ENCODE data around the gene ZBTB37.
"Not testable (repeated sequence)": the region's sequence is repeated elsewhere in the genome, so short reads cannot be mapped to it uniquely, and the experiment has no call there.

ZBTB37 gene

DNA sequence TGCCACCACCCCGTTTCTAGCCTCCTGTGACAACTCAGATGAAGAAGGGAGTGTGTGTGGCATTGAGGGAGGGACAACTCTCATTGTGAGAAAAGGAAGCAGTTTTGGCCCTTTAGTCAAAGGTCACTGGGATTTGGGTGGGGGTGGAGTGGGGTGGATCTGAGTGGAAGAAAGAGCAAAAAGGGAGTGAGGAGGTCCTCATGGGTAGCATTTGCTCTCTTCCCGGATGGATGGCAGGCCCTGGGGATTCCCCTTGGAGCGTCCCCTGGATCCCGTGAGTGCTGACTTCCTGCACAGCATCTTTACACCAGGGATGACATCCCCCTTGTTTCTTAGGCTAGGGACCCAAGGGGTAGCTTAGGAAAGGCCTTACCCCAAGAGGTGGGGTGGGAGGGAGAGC lies 48.5 kb downstream of the ZBTB37 start:
- TF ChIP-seq, protein P1, sequence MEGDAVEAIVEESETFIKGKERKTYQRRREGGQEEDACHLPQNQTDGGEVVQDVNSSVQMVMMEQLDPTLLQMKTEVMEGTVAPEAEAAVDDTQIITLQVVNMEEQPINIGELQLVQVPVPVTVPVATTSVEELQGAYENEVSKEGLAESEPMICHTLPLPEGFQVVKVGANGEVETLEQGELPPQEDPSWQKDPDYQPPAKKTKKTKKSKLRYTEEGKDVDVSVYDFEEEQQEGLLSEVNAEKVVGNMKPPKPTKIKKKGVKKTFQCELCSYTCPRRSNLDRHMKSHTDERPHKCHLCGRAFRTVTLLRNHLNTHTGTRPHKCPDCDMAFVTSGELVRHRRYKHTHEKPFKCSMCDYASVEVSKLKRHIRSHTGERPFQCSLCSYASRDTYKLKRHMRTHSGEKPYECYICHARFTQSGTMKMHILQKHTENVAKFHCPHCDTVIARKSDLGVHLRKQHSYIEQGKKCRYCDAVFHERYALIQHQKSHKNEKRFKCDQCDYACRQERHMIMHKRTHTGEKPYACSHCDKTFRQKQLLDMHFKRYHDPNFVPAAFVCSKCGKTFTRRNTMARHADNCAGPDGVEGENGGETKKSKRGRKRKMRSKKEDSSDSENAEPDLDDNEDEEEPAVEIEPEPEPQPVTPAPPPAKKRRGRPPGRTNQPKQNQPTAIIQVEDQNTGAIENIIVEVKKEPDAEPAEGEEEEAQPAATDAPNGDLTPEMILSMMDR (IDR thresholded peaks at IDR 0.05), result no peak
- Histone ChIP-seq H3K36me3 (no peaks in the 10 kb centered on the region), H3K4me1 (ENCODE audit: control insufficient read depth in 1 of 2, insufficient read depth in 1 of 2, low read depth in 1 of 2, low read length in 1 of 2) (no peaks in the 10 kb centered on the region), H3K4me3 (ENCODE audit: low read depth in 1 of 2, low read length in 1 of 2) (no peak overlapping the region), H3K27me3 (no peaks in the 10 kb centered on the region), H3K9me3 (no peaks in the 10 kb centered on the region), H3K27ac (no peak overlapping the region)

DNA sequence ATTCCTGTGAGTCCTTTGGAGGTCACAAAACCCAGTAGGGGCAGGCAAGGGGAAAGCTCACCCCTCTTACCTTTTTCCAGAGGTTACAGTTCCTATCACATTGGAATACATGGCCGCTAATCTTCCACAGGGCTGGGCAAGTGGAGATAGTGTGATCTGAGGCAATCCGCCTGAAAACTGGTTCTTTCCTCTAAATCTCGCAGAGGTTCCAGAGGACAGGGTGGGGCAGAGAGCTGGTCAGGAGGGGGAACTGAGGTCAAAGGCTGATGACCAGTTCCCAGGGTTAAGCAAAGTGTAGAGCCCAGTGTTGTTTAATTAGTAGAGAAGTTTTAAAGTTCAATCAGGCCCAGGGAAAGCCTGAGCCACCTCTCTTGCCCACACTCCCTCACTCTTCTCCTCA lies 49.0 kb downstream of the ZBTB37 start, which contains the start of gene SERPINC1:
Gene SERPINC1 (minus strand): TSS at position 179 of the 400 bp plus-strand sequence. CDS start 68 bp downstream, at position 111.
- H3K4me3 ChIP-seq (ENCODE audit: low read depth in 1 of 2, low read length in 1 of 2), result no peak within 1 kb of the TSS
- H3K4me1 ChIP-seq (ENCODE audit: control insufficient read depth in 1 of 2, insufficient read depth in 1 of 2, low read depth in 1 of 2, low read length in 1 of 2), result no peaks in the 10 kb centered on the region
- H3K36me3 ChIP-seq, result no peaks in the 10 kb centered on the region
- H3K27me3 ChIP-seq, result no peaks in the 10 kb centered on the region
- TF ChIP-seq, protein P1 (IDR thresholded peaks at IDR 0.05), result no peak
- no peak within 1 kb of the TSS for H3K27ac ChIP-seq
- H3K9me3 ChIP-seq, result no peaks in the 10 kb centered on the region

DNA sequence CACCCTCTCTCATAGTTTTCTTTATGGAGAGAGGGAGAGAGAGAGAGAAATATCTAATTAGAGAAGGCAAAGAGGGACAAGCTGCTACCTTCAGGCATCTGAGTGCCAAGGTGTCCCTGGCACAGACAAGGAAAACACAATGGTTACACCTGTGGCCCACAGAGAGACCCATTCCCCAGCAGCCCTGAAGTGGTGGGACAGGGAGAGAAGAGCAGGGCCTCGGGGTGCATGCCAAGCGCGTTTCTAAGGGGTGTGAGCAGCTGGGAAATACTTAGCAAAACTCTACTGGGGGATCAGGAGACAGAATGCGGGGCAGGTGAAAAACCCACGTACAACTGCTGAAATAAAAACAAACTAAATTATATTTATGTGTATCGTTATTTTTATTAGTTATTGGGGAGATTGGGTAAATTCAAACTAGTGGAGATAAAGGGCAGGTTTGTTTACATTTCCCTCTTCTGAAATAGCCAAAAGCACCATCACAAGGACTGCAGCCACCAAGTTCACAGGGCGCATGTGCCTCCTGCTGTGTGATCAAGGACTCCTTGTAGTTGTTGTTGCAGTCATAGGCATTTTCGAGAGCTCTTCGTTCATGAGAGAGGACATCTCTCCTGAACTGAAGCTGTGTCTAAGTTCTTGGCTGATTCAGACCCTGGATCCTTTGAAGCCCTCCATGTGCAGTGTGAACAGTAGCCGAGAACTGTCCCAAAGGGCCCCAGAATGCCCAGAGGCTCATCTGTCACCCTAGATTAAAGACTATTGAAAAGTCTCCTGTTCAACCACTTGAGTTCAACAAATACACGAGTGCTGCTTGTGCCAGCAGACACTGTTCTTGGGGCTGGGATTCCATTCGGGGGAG lies 49.7 kb downstream of the ZBTB37 start:
- Histone ChIP-seq H3K36me3 (no peaks in the 10 kb centered on the region), H3K9me3 (no peaks in the 10 kb centered on the region), H3K27ac (no peak overlapping the region), H3K27me3 (no peaks in the 10 kb centered on the region), H3K4me1 (ENCODE audit: control insufficient read depth in 1 of 2, insufficient read depth in 1 of 2, low read depth in 1 of 2, low read length in 1 of 2) (no peaks in the 10 kb centered on the region), H3K4me3 (ENCODE audit: low read depth in 1 of 2, low read length in 1 of 2) (no peak overlapping the region)
- TF ChIP-seq, protein P1 (IDR thresholded peaks at IDR 0.05), result no peak

DNA sequence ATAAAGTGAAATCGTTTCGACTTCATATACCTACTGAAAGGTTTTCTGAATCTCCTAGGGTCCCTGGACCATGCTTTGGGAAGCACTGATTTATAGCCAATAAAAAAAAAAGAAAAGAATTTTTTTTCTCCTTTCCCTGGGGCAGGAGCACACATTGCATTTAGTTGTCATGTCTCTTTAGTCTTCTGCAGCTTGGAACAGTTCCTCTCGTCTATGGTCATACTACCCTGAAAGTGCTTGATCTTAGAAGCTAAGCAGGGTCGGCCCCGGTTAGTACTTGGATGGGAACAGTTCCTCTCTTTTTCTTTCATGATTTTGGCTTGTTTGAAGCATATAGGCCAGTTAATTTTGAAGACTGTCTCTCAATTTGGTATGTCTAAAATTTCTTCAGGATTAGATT lies 52.7 kb downstream of the ZBTB37 start:
- TF ChIP-seq, protein P1 (IDR thresholded peaks at IDR 0.05), result no peak
- no peaks in the 10 kb centered on the region for H3K4me1 ChIP-seq (ENCODE audit: control insufficient read depth in 1 of 2, insufficient read depth in 1 of 2, low read depth in 1 of 2, low read length in 1 of 2)
- H3K9me3 ChIP-seq, result no peaks in the 10 kb centered on the region
- H3K36me3 ChIP-seq, result no peaks in the 10 kb centered on the region
- H3K27me3 ChIP-seq, result no peaks in the 10 kb centered on the region
- H3K4me3 ChIP-seq (ENCODE audit: low read depth in 1 of 2, low read length in 1 of 2), result no peak overlapping the region
- no peak overlapping the region for H3K27ac ChIP-seq

DNA sequence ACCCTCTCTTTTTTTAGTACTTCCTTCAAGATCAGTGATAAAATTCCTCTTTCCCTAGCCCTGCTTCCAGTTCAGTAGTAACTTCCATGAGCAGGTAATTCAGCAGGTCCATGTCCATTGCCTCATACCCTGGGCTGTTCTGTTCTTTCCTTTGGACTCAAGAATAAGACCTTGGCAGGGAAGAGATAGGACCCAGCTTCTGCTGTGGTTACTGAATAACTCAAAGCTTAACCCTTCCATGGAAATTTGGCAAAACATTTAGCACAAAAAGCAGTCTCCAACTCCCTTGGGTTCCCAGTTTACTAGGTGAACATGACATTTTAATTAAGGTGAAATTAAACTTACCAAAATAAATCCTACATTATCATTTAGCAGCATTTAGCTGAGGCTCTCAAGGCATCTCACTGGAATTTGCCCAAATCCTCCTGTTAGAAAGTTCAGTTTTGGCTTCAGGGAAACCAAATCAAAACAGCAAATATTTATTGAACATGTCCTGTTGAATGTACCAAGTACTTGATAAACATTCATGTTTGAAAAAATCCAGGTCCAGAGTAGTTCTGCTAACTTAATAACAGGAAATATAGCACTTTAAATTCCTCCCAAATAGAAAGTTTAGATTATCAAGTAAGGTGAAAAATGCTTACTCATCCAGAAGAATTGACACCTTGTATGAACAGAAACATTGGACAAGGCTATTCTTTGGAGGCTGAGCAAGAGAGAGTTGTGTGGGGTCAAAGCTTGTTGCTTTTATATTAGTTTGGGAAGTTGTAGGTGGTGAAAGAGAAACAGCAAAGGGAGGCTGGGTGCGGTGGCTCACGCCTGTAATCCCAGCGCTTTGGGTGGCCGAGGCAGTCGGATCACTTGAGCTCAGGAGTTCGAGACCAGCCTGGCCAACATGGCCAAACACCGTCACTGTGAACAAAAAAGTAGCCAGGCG lies 57.4 kb downstream of the ZBTB37 start:
- H3K27ac ChIP-seq, result no peak overlapping the region
- H3K4me3 ChIP-seq (ENCODE audit: low read depth in 1 of 2, low read length in 1 of 2), result no peak overlapping the region
- TF ChIP-seq, protein P1 (IDR thresholded peaks at IDR 0.05), result no peak
- no peaks in the 10 kb centered on the region for H3K4me1 ChIP-seq (ENCODE audit: control insufficient read depth in 1 of 2, insufficient read depth in 1 of 2, low read depth in 1 of 2, low read length in 1 of 2)
- peaks cover 4% of the 10 kb centered on the region for H3K36me3 ChIP-seq
- H3K9me3 ChIP-seq, result no peaks in the 10 kb centered on the region
- no peaks in the 10 kb centered on the region for H3K27me3 ChIP-seq

DNA sequence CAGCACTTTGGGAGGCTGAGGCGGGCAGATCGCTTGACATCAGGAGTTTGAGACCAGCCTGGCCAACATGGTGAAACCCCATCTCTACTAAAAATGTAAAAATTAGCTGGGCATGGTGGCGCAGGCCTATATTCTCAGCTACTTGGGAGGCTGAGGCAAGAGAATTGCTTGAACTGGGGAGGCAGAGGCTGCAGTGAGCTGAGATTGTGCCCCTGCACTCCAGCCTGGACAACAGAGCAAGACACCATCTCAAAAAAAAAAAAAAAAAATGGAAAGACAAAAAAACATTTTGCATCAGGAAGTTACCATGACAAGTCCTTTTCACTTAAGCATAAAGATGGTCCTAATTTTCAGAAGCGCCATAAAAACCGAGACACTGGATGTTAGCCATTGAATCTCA lies 62.4 kb downstream of the ZBTB37 start:
- H3K27me3 ChIP-seq; H3K4me1 ChIP-seq (ENCODE audit: control insufficient read depth in 1 of 2, insufficient read depth in 1 of 2, low read depth in 1 of 2, low read length in 1 of 2); H3K9me3 ChIP-seq; H3K27ac ChIP-seq; H3K4me3 ChIP-seq (ENCODE audit: low read depth in 1 of 2, low read length in 1 of 2): not testable (repeated sequence)
- peaks cover 49% of the 10 kb centered on the region for H3K36me3 ChIP-seq
